HG03558 (cell line): Measurements from ENCODE around the gene NIM1K.
"Not testable (repeated sequence)": the region's sequence is repeated elsewhere in the genome, so short reads cannot be mapped to it uniquely, and the experiment has no call there.

Experiments
- ATAC-seq: cut with Tn5 transposase; IDR thresholded peaks from one replicate; pipeline ENCODE4 v1.9.1; 2021; ENCODE audit warnings: moderate number of reproducible peaks; ENCODE audit not compliant: unreplicated experiment; ENCODE audit errors: extremely low read depth

NIM1K gene

GRCh38 chr5:43274435-43275114 is 82.5 kb downstream of the NIM1K start:
- ATAC-seq, result no peak

GRCh38 chr5:43275391-43275790 is 83.4 kb downstream of the NIM1K start:
- no peak for ATAC-seq

GRCh38 chr5:43279548-43280274 is 87.7 kb downstream of the NIM1K start:
- no peak for ATAC-seq

GRCh38 chr5:43281840-43282658 is 90.0 kb downstream of the NIM1K start:
- ATAC-seq, result no peak

GRCh38 chr5:43286623-43287022 is 94.6 kb downstream of the NIM1K start:
- ATAC-seq, result no peak

- no peak for ATAC-seq
These were observed 95.5 kb downstream of the NIM1K start for GRCh38 chr5:43287493-43287892.

GRCh38 chr5:43288269-43288831 is 96.3 kb downstream of the NIM1K start:
- no peak for ATAC-seq

GRCh38 chr5:43290726-43291125 is 98.7 kb downstream of the NIM1K start:
- ATAC-seq, result no peak

- no peak for ATAC-seq
These were observed 102.2 kb downstream of the NIM1K start for GRCh38 chr5:43294226-43294625.

GRCh38 chr5:43295202-43295601 is 103.2 kb downstream of the NIM1K start:
- no peak for ATAC-seq

- ATAC-seq, result no peak
These were observed 104.8 kb downstream of the NIM1K start for GRCh38 chr5:43296835-43297234.

GRCh38 chr5:43298443-43298842 is 106.4 kb downstream of the NIM1K start:
- no peak for ATAC-seq

- no peak for ATAC-seq
These were observed 108.1 kb downstream of the NIM1K start for GRCh38 chr5:43300112-43300511.

GRCh38 chr5:43301653-43302091 is 109.6 kb downstream of the NIM1K start:
- no peak for ATAC-seq

GRCh38 chr5:43302481-43302880 is 110.5 kb downstream of the NIM1K start:
- ATAC-seq, result no peak

- no peak for ATAC-seq
These were observed 111.2 kb downstream of the NIM1K start for GRCh38 chr5:43303242-43303641.

- no peak for ATAC-seq
These were observed 112.5 kb downstream of the NIM1K start for GRCh38 chr5:43304525-43304924.

- ATAC-seq, result no peak
These were observed 114.0 kb downstream of the NIM1K start for GRCh38 chr5:43305948-43306565.

GRCh38 chr5:43306954-43307353 is 114.9 kb downstream of the NIM1K start:
- not testable (repeated sequence) for ATAC-seq

GRCh38 chr5:43309122-43309521 is 117.1 kb downstream of the NIM1K start:
- no peak for ATAC-seq
